Upper lobe of right lung (tissue), 1 donor: Measurements from ENCODE around the gene RETREG1. TPM values are rescaled to one million over a fixed set of nuclear protein-coding genes. Genes with fewer than 3 reads are reported as not detected.

ENCODE experiments used
- ATAC-seq: fragments of 200-7000 bp; cut with Tn5 transposase; one replicate; pipeline ENCODE4 v1.9.1; 2020; ENCODE audit warnings: mild to moderate bottlenecking, moderate library complexity
- DNase-seq: peaks from one replicate; pipeline ENCODE4 v3.0.0-alpha.2; 2020
- H3K27ac ChIP-seq: fragments of 200-600 bp; one replicate; pipeline ENCODE4 v1.8.0; 2022
- H3K27me3 ChIP-seq: fragments of 200-600 bp; one replicate; pipeline ENCODE4 v1.8.0; 2022; ENCODE audit warnings: mild to moderate bottlenecking
- H3K36me3 ChIP-seq: fragments of 200-600 bp; one replicate; pipeline ENCODE4 v1.8.0; 2022
- H3K4me1 ChIP-seq: fragments of 200-600 bp; one replicate; pipeline ENCODE4 v1.8.0; 2022
- H3K4me3 ChIP-seq: fragments of 200-600 bp; one replicate; pipeline ENCODE4 v1.8.0; 2022; ENCODE audit warnings: mild to moderate bottlenecking
- H3K9me3 ChIP-seq: fragments of 200-600 bp; one replicate; pipeline ENCODE4 v1.8.0; 2022
- CTCF ChIP-seq: fragments of 200-600 bp; IDR thresholded peaks from one replicate; pipeline ENCODE4 v1.8.0; 2022; ENCODE audit warnings: antibody characterized with exemption
- intact Hi-C: fragments of 100-400 bp; cut with DNase I; formaldehyde crosslinking; loops from one replicate; pipeline ENCODE4 v1.11.0; 2022
- total RNA-seq: library from RNA; stranded (reverse); fragmentation: NEBNext Ultra II Directional; extraction: Animal tissue kit (Norgen Biotek cat#: 25700); gene quantifications from one replicate; pipeline ENCODE4 v1.2.1, GENCODE V29; 2021
- donor health status: DM: no; HTN: yes; CAD: no; lungs with severe emphysema.

The RETREG1 gene
- total RNA-seq, 1 donor from 2014 or later = 22.8 TPM

GRCh38 chr5:16471387-16471786 is 145.4 kb downstream of the RETREG1 start:
- H3K4me1 ChIP-seq = peaks cover 16% of the 10 kb centered on the region
- no peak overlapping the region for H3K27ac ChIP-seq

DNA sequence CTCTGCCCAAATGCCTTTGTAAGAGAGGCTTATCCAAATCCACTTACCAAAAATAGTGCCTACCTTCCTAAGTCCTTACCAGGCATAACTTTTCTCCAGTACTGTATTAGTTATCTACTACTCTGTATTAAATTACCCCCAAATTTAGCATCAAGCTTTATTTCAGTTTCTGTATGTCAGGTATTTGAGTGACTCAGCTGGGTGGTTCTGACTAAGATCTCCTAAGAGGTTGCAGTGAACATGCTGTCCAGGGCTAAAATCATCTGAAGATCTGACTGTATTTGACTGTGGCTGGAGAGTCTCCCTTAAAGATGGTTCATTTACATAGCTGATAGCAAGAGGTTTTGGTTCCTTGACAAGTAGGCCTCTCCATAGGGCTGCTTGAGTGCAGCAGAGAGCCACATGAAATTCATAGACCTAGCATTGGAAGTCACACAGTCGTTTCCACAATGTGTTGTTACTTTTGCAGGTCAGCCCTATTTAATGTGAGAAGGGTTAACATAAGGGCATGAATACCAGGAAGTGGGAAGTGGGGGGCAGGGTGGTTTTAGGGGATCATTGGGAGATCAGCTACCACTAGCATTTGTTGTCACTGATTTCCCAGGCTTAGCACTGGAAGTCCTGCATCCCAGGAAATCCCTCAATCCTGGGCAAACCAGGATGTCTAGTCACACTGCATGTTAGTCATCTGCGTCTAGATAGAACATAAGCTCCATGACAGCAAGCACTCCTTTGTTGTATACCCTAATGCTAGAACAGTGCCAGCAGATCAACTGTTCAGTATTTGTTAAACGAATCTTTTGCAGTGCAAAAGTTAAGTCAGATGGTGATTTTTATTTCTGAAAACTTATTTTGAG is 149.2 kb downstream of the RETREG1 start:
- no peak overlapping the region for H3K4me3 ChIP-seq
- H3K9me3 ChIP-seq = no peaks in the 10 kb centered on the region
- ATAC-seq = no peak
- H3K36me3 ChIP-seq = peaks cover 9% of the 10 kb centered on the region
- no peak overlapping the region for H3K27ac ChIP-seq
- TF ChIP-seq CTCF = no peak
- intact Hi-C loops = no loop called here
- H3K4me1 ChIP-seq = peaks cover 36% of the 10 kb centered on the region
- no peaks in the 10 kb centered on the region for H3K27me3 ChIP-seq
- DNase-seq = no peak

More at GRCh38 chr5:16471387-16471786, 145.4 kb downstream of the RETREG1 start:
- no peaks in the 10 kb centered on the region for H3K9me3 ChIP-seq
- TF ChIP-seq CTCF = no peak
- H3K27me3 ChIP-seq = no peaks in the 10 kb centered on the region
- no peak for DNase-seq
- ATAC-seq = no peak
- intact Hi-C loops = no loop called here
- no peaks in the 10 kb centered on the region for H3K36me3 ChIP-seq
- no peak overlapping the region for H3K4me3 ChIP-seq

- TF ChIP-seq CTCF = no peak
- peaks cover 27% of the 10 kb centered on the region for H3K36me3 ChIP-seq
- intact Hi-C loops = no loop called here
- no peaks in the 10 kb centered on the region for H3K9me3 ChIP-seq
- peaks cover 53% of the 10 kb centered on the region for H3K4me1 ChIP-seq
- peak within 1 kb of the TSS; percentile 89 for H3K27ac ChIP-seq
- ATAC-seq = peak; percentile 97
- H3K27me3 ChIP-seq = no peaks in the 10 kb centered on the region
- DNase-seq = peak; percentile 95
- H3K4me3 ChIP-seq = peak within 1 kb of the TSS; percentile 95
Measured at GRCh38 chr5:16465544-16466432, 151.0 kb downstream of the RETREG1 start, which contains the start of gene ZNF622. Gene ZNF622 (minus strand): TSS chr5:16465800. CDS start chr5:16465665, 135 bp downstream.

GRCh38 chr5:16464664-16465543 is 151.9 kb downstream of the RETREG1 start:
- Histone ChIP-seq H3K27me3 (no peaks in the 10 kb centered on the region), H3K4me3 (peak overlapping the region; percentile 95), H3K4me1 (peaks cover 62% of the 10 kb centered on the region), H3K27ac (peak overlapping the region; percentile 89), H3K9me3 (no peaks in the 10 kb centered on the region), H3K36me3 (peaks cover 34% of the 10 kb centered on the region)
- intact Hi-C loops = no loop called here
- DNase-seq (peak; percentile 64), ATAC-seq (peak; percentile 1)
- TF ChIP-seq CTCF = no peak

- no peaks in the 10 kb centered on the region for H3K9me3 ChIP-seq
- no peak overlapping the region for H3K27ac ChIP-seq
- H3K4me3 ChIP-seq = peak overlapping the region; percentile 95
- intact Hi-C loops = no loop called here
- ATAC-seq (no peak), DNase-seq (no peak)
- H3K27me3 ChIP-seq = no peaks in the 10 kb centered on the region
- peaks cover 65% of the 10 kb centered on the region for H3K4me1 ChIP-seq
- no peak for TF ChIP-seq CTCF
- H3K36me3 ChIP-seq = peaks cover 41% of the 10 kb centered on the region
Measured at GRCh38 chr5:16464231-16464630, 152.6 kb downstream of the RETREG1 start.
